GM18499 (cell line): ENCODE results near the gene THSD4.
"Not testable (repeated sequence)": the region's sequence is repeated elsewhere in the genome, so short reads cannot be mapped to it uniquely, and the experiment has no call there.

ENCODE experiments used
- ATAC-seq: cut with Tn5 transposase; IDR thresholded peaks from one replicate; pipeline ENCODE4 v1.9.1; 2021; ENCODE audit warnings: moderate number of reproducible peaks; ENCODE audit not compliant: insufficient read depth, unreplicated experiment

THSD4 gene

DNA sequence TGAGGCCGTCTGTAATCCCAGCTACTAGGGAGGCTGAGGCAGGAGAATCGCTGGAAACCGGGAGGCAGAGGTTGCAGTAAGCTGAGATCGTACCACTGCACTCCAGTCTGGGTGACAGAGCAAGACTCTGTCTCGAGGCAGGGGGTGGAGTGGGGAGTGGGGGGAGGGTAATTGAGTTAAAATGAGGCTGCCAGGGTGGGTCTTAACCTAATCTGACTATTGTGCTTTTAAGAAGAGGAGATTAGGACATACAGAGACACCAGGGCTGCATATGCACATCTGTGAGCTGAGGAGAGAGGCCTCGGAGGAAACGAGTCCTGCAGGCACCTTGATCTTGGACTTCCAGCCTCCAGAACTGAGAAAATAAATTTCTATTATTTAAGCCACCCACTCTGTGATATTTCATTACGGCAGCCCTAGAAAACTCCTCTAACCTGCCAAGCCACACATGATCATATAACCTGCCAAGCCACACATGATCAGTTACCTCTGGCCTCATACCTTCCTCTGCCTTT, 197.0 kb downstream of the THSD4 start:
- ATAC-seq = no peak

DNA sequence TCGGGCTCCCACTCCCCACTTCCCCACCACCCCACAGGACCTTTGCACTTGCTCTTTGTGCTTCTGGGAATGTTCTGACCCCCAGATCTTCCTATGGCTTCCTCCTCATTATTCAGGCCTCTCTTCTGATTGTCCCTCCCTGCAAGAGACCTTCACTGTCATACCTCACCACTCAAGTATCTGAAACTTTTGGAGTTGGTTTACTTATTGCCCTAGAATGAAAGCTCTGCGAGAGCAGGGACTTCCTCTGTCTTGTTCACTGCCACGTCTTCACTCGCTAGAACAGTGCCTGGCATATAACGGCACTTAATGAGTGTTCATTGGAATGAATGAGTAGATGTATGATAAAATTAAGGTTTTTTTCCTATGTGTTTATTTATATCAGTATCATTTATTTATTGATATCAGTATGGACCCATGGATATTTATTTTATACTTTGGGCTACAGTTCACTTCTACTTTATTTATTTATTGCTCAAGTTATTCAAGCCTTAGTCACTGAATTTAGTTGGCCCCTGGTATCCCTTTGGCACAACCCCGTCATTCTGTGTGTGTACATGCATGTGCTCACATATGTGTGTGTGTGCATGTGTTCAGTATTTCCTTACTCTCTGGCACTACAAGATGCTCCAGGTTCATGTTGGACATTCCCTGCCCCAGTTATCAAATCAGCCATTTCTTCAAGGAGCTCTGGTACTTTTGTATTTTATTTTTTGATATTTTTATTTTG, 197.6 kb downstream of the THSD4 start:
- ATAC-seq = no peak

DNA sequence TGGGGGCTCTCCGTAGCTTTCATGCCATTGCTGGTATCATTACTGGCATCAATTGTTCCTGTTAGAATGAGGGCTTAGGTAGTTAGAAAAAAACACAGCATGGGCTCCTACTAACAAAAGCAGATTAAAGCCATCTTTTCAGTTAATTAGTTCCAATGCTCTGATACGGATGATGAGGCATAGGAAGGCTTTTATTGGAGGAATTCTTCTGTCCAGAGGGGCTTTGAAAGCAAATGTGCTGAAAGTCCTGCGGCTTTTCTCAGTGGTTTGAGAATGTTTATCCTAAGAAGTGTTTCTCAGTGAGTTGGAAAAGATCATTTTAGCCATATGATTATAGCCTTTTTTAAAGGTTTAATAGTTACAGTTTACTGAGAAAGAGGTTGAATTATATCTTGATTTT, 198.5 kb downstream of the THSD4 start:
- no peak for ATAC-seq

DNA sequence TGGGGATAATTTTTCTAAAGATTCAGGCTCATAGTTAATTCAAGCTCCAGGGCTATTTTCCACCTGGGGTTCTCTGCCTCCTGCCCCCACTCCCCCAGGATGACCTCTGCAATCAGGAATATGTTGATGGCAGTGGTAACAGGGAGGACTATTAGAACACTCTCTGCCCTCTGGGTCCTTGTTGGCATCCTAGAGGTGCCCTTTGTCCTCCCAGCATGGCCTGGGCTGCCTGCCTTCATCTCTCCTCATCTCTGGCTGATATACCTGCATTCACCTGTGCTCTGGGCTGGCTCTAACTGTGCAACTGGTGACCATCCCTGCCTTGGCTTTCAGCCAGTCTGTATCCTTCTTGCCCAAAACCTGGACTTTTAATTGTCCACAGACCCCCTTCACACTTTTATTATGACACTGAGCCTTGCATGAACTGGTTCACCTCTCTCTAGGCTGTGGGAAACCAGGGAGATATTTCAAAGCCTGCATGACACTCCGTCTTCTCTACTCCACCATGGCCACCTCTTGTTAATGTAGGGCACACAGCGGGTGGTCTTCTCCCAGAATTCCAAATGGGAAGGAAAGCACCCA, 199.8 kb downstream of the THSD4 start:
- no peak for ATAC-seq

DNA sequence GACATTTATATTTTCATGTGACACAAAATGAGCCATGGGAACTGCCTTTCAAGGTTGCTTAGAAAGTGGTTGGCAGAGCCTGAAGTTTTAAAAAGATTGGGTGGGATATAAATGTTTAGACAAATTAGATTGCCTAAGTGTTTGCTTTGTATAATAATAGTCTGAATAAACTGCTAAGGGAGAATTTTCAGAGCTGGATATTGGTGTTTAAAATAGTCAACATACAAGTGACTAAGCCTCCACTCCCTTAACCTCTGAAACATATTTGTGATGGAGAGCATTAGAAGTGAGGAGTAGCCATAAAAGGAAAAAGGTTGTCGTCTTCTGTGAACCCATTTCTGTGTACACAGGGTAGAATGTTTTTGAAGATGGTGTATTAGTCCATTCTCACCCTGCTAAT, 201.6 kb downstream of the THSD4 start:
- no peak for ATAC-seq

DNA sequence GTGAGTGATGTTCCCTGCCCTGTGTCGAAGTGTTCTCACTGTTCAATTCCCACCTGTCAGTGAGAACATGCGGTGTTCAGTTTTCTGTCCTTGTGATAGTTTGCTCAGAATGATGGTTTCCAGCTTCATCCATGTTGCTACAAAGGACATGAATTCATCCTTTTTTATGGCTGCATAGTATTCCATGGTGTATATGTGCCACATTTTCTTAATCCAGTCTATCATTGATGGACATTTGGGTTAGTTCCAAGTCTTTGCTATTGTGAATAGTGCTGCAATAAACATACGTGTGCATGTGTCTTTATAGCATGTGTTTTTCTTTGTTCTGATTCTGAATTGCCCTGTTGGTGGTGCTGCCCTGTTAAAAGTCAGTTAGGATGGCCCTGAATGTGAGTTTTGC, 204.2 kb downstream of the THSD4 start:
- ATAC-seq = not testable (repeated sequence)

DNA sequence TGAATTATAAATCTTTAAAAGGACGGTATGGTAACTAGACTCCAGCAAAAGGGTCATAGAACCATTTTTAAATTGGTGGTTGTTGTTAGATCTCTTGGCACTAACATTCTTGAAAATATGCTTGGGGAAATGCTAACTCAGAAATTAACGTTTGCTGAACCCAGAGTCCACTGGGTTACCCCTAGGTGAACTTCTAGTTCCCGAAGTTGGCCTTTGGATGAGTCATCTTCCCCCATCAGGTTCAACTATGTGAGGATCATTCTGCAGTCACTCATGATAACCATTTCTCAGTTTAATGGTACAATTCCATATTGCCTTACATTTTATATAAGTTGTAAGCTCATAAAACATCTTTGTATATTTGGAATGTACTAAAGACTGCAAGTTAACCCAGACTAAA, 204.7 kb downstream of the THSD4 start:
- no peak for ATAC-seq

DNA sequence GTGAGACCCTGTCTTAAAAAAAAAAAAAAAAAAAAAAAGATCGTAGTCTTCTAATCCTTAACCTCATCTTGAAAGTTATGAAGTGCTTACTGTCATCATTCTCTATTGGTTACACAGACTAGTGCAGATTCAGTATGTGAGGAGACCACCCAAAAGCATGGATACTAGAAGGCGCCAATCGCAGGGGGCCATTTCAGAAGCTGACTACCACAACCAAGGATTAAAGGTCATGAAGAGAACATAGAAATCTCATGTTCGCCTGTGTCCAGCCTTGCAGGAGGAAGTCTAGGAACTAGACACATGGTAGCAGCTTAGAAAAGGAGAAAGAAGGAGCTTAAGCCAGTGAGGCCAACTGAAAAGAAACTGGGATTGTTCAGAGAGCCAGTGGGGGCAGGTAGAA, 207.8 kb downstream of the THSD4 start:
- no peak for ATAC-seq

DNA sequence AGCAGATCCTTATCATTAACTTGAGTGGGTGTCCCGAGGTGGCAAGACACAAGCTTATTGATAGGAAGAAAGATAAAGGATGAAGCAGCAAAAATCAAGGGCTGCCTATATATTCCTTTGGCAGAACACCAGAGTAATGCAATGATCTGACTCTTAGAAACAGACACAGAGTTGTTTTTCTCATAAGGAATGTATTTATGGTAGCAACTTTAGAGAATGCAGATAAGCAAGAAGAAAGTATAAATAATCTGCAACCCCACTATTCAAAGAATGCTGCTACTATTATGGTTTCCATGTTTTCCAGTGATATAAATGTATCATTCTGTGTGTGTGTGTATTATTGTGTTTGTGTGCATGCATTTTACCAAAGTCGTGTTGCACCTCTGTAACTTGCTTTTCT, 208.3 kb downstream of the THSD4 start:
- no peak for ATAC-seq

DNA sequence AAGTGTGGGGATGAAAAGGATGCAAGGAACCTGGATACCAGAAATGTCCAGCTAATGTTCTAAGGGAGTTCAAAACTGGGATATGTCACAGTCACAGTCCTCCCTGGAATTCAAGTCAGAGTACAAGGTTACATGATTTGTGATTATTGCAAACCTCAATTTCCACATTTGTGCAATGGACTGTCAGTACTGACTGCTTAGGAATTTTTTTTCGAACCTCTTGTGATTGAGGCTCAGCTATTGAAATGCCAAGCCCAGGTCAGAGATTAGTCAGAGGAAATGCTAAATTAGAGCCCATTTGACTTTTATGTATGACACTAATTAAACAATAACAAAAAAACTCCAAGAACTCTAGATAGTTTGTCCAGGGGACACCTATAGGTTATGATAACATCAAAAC, 210.2 kb downstream of the THSD4 start:
- no peak for ATAC-seq

DNA sequence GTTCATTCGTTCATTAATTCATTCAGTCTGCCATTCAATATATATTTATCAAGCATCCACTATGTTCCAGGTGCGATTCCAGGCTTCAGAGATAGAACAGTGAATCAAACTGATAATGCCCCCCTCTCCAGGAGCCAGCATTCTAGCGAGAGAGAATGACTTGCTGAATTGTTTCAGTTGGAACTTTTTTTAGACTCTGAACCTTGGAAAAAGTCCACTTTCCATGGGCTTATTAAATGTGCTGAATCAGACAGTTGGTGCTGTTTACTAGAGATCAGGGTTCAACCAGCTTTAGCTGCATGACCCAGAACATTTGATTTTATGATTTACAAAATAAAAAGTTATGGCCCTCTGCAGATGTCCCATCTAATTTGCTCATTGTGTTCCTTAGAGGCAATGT, 213.2 kb downstream of the THSD4 start:
- no peak for ATAC-seq

DNA sequence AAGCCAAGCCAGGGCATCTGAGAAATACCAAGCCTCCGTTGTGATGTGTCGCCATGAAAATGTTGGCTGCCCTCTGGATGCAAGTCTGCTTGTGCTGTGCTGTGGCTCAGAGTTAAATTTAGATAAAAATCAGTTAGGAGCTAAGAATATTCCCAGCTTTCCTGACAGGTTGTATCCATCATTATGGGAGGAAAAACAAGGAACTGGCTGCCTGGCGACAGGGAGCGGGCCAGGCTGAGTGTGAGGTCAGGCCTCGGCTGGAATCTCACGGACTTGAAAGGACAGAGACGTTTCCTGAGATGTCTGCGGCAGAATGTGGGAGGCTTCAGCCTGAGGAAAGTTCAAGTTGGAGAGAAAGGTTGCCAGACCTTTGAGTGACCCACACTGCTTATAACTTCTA, 213.8 kb downstream of the THSD4 start:
- no peak for ATAC-seq

DNA sequence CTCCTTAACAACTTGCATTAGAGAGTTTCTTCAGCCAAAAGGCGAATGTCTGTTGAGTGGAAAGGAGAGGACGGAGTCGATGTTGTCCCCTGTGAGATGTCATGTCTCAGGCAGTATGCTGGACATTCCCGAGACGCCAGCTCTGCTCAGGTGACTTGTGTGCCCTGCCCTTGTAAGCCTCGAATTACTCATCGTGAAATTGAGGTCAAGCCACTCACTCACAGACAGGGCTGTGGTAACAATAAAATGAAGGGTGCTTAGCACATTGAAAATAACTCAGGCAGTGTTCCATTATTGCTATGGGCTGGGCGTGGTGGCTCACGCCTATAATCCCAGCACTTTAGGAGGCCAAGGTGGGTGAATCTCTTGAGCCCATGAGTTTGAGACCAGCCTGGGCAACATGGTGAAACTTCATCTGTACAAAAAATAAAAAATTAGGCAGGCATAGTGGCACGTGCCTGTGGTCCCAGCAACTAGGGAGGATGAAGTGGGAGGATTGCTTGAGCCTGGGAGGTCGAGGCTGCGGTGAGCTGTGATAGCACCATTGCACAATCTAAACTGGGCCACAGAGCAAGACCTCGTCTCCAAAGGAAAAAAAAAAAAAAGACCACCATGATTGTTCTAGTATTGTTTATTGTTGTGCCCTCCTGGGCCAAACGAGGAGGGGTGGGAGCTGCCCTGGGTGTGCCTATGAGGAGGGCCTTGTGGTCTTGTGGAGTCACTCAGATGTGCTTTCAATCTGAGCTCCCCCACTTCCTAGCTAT, 214.4 kb downstream of the THSD4 start:
- ATAC-seq = no peak

DNA sequence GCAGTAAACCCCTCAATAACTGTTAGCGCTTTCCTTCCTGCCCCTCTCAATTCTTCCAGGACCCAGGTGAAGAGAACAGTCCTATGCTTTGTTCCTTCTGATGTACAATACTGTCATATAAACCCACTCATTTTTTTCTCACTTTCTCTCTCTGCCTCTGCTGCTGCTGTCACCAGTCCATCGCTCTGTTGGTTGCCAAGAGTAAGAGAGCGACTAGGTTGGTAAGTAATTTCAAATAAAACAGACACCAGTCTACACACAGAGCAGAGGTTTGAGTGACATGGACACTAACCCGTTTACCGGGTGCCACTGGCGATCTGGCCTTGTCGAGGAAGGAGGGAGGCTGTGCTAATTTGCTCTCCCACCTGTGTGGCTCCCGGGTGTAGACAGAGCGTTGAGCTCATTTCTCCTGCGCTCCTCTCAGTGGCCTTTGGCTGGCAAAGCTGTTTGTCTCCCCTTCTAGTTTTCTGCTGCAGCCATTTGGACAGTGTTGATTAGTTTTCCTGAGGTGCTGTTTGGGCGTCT, 215.4 kb downstream of the THSD4 start:
- no peak for ATAC-seq

DNA sequence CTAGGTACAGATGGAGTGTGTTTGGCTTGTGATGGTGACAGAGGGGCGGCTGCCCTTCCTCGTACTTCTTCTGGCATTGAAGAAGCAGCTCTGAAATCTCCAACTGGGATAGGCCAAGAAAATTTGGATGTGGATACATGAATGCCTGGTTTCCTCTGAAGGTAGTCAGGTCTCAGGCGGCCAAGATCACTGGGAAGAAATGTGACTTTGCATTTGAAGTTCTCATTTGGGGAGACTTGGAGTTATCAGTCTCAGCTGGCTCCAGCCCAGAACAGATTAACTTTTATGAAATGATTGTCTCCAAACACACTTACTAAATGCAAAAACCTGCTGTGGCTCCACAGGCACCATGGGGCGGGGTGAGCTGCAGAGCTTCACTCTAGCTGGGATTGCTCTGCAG, 215.9 kb downstream of the THSD4 start:
- ATAC-seq = no peak

DNA sequence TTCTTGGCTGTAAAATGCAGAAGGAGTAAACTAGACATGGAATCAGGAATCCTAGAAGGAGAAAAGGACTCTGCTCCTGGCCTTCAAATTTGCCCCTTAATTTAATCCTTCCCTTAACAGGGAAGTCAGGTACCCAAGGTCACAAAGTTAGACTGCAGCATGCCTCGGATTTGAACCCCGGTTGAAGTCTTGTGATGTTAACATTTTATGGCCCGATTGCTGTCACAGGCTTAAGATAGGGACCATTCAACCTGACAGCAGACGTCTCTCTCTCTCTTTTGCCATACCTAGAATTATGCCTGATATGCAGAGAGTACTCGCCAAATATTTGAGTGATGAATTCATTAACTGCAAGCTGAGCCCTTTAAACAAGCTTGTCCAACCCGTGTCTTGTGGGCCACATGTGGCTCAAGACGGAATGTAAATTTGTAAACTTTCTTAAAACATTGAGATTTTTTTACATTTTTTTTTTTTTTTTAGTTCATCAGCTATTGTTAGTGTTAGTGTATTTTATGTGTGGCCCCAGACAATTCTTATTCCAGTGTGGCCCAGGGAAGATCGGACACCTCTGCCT, 217.2 kb downstream of the THSD4 start:
- ATAC-seq = no peak

DNA sequence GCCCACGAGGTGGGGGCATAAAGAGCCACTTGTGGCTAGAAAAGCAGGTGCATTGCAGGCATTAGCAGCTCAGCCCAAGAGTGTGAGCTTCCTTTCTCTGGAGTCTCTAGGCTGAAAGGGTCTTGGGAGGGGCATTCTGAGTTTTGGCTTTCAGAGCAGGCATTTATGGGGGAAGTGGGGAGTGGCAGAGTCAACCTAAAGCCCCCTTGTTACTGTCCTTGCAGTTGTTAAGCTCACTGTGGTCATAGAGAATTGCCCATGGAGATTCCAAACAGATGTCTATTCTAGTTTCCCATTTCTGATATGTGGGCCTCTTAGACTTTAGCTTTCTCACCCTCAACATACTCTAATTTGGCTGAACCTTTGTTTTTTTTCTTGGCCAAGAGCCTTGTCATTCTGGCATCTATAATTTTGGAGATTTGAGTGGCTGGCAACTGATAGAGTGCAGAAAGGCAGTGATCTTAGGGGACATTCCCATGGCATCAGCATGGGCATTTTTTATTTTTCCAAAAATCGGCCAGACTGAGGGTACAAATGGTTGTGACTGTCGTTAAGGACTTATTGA, 217.9 kb downstream of the THSD4 start:
- ATAC-seq = no peak

DNA sequence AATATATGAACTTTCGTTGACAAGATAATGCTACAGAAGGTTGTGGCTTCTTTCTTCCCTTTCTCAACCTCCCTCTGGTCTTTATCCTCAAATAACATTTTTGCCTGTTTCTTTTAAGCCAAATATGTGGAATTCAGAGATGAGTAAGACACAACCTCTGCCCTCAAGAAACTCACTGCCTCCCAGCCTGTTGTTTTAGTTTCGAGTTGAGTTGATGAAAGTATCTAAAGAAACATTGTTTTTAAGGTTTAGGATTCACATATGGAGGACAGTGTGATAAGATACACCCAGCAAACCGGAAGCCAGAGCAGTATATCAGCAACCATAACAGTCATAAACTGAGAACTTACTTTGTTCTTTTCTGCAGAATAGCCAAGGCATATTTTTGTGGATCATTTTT, 218.6 kb downstream of the THSD4 start:
- ATAC-seq = no peak

DNA sequence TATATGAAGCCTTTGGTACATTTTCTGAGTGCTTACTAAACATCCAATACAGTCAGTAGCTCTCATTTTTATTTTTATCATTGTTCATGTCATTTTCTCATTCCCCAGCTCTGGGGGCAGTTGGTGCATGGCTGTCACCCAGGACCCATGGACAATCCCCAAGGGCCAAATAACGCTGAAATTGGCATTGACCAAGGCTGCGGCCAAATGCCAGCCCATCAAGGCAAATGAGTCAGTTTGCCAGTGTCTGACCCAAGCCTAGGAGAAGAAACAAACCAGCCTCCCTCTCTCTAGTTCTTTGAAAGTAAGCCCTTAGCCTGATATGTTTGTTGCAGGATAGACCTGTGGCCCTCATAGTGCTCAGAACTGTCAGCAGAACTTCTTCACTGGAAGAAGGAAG, 219.2 kb downstream of the THSD4 start:
- no peak for ATAC-seq

DNA sequence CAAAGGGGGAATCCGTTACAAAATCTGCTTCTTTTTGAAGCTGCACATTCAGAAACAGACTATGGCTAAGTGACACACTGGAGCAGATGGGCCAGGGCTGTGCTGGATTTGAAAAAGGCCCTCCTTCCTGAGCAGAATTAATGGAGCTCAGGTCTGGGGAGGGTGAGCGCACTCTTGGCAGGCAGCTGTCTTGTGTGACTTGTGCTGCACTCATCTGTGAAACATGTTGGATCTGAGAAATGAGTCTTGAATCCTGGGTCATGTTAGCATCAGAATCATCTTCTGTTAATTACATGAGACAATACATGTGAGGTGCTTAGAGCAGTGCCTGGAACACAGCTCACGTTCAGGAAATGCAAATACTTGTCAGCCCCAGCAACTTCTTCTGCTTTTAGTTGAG, 219.6 kb downstream of the THSD4 start:
- no peak for ATAC-seq

DNA sequence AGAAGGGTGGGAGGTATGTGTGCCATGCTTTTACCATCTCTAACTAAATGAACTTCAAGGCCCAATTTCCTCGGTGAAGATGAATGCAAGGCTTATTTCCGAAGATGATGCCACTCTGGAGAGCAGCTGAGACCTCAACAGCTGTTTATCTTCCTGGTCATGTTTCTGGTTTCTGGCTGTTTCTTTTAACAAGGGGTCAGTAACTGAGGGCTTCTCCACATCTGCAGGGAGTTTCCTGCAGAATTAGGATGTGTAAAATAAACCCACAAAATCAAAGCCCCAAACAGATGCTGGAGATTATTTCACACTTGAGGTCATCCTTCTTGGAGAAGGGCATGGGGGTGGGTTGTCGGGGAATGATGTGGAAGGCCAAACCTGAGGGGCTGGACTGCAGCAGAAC, 220.3 kb downstream of the THSD4 start:
- no peak for ATAC-seq
